Measurements from ENCODE around the gene LRRC8D.

DNA sequence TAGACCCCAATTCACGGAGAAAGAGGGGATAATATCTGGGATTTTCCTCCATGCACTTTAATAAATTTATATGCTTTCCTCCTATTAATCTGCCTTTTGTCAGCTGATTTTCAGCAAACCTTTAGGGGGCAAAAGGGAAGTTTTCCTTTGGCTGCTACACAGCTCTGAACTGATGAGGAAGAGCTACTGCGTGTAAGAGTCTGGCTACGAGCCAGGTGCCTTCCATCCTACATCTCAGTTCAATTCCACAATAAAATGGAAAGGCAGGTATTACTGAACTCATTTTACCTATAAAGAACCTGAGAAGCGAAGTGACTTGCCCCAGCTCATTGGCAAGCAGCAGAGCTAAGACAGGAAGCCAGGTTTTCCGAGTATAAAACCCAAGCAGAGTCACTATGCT lies 145.8 kb downstream of the LRRC8D start:
- TF ChIP-seq, protein P1, sequence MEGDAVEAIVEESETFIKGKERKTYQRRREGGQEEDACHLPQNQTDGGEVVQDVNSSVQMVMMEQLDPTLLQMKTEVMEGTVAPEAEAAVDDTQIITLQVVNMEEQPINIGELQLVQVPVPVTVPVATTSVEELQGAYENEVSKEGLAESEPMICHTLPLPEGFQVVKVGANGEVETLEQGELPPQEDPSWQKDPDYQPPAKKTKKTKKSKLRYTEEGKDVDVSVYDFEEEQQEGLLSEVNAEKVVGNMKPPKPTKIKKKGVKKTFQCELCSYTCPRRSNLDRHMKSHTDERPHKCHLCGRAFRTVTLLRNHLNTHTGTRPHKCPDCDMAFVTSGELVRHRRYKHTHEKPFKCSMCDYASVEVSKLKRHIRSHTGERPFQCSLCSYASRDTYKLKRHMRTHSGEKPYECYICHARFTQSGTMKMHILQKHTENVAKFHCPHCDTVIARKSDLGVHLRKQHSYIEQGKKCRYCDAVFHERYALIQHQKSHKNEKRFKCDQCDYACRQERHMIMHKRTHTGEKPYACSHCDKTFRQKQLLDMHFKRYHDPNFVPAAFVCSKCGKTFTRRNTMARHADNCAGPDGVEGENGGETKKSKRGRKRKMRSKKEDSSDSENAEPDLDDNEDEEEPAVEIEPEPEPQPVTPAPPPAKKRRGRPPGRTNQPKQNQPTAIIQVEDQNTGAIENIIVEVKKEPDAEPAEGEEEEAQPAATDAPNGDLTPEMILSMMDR (IDR thresholded peaks at IDR 0.05): no peak
- no peak for TF ChIP-seq POLR2A (IDR thresholded peaks at IDR 0.05)

Data from heart left ventricle (tissue), 13 donors.